IPS DF 6.9 (cell line): ENCODE data around the gene MAP7D2.
A peak's percentile ranks its signal among the peaks of the same experiment; 100 is the strongest.
"Not testable (repeated sequence)": the region's sequence is repeated elsewhere in the genome, so short reads cannot be mapped to it uniquely, and the experiment has no call there.

Experiments used
- DNase-seq: peaks from one replicate; pipeline ENCODE4 v3.0.0-alpha.2; 2013; ENCODE audit warnings: low read depth, low spot score
- H3K27ac ChIP-seq: one replicate; pipeline ENCODE4 v1.5.1; 2013; ENCODE audit warnings: low read length, control low read depth
- H3K27me3 ChIP-seq: 2 replicates; pipeline ENCODE4 v1.6.1; 2013; ENCODE audit warnings: mild to moderate bottlenecking, low read length; ENCODE audit not compliant: control insufficient read depth, insufficient read depth
- H3K36me3 ChIP-seq: 2 replicates; pipeline ENCODE4 v1.6.1; 2013; ENCODE audit warnings: low read length; ENCODE audit not compliant: control insufficient read depth, insufficient read depth
- H3K4me1 ChIP-seq: 2 replicates; pipeline ENCODE4 v1.6.1; 2013; ENCODE audit warnings: low read length; ENCODE audit not compliant: control insufficient read depth, insufficient read depth
- H3K4me3 ChIP-seq: 2 replicates; pipeline ENCODE4 v1.5.1; 2013; ENCODE audit warnings: mild to moderate bottlenecking, low read length
- H3K9me3 ChIP-seq: 2 replicates; pipeline ENCODE4 v1.6.1; 2013; ENCODE audit warnings: low read length, inconsistent platforms; ENCODE audit not compliant: control insufficient read depth, insufficient read depth
- WGBS: extraction: QIAGEN DNeasy Blood & Tissue Kit; methylation state at CpG from one replicate; pipeline ENCODE4 v1.1.7; 2013; ENCODE audit warnings: mixed read lengths, missing lambda C conversion rate; ENCODE audit not compliant: insufficient read length, insufficient coverage; 5-methylcytosine and 5-hydroxymethylcytosine counted together

MAP7D2 gene

GRCh38 chrX:20116577-20117240 lies at the start of gene MAP7D2:
Gene MAP7D2 (minus strand): TSS chrX:20116907. CDS start chrX:20116879, 28 bp downstream.
- no peak for DNase-seq
- no peaks in the 10 kb centered on the region for H3K9me3 ChIP-seq
- H3K27me3 ChIP-seq: no peaks in the 10 kb centered on the region; the same call in 1 of the 2 replicates
- peak within 1 kb of the TSS; percentile 0; the same call in 1 of the 2 replicates for H3K4me3 ChIP-seq
- no peak within 1 kb of the TSS for H3K27ac ChIP-seq
- peaks cover 3% of the 10 kb centered on the region; the same call in 1 of the 2 replicates for H3K4me1 ChIP-seq
- no CpG with 5 or more reads among the region's 91 CpGs for WGBS
- H3K36me3 ChIP-seq: no peaks in the 10 kb centered on the region

- not testable (repeated sequence) for H3K36me3 ChIP-seq, H3K27me3 ChIP-seq, H3K27ac ChIP-seq, H3K4me1 ChIP-seq, H3K4me3 ChIP-seq, H3K9me3 ChIP-seq, DNase-seq
These were observed 45.8 kb upstream of the MAP7D2 start for GRCh38 chrX:20162516-20162915.

GRCh38 chrX:20159797-20160385 lies 43.2 kb upstream of the MAP7D2 start:
- Histone ChIP-seq H3K4me1 (no peaks in the 10 kb centered on the region), H3K27me3 (no peaks in the 10 kb centered on the region), H3K9me3 (no peaks in the 10 kb centered on the region), H3K4me3 (no peak overlapping the region), H3K36me3 (no peaks in the 10 kb centered on the region), H3K27ac (no peak overlapping the region)
- no peak for DNase-seq
- no CpG with 5 or more reads among the region's 4 CpGs for WGBS

GRCh38 chrX:20151689-20152088 lies 35.0 kb upstream of the MAP7D2 start:
- WGBS: no CpG with 5 or more reads among the region's 3 CpGs
- Histone ChIP-seq H3K27me3 (no peaks in the 10 kb centered on the region), H3K9me3 (no peaks in the 10 kb centered on the region), H3K4me1 (no peaks in the 10 kb centered on the region), H3K4me3 (no peak overlapping the region), H3K36me3 (no peaks in the 10 kb centered on the region), H3K27ac (no peak overlapping the region)
- DNase-seq: no peak

- Histone ChIP-seq H3K4me3 (no peak overlapping the region), H3K9me3 (no peaks in the 10 kb centered on the region), H3K36me3 (no peaks in the 10 kb centered on the region), H3K4me1 (no peaks in the 10 kb centered on the region), H3K27me3 (no peaks in the 10 kb centered on the region), H3K27ac (no peak overlapping the region)
- DNase-seq: no peak
- WGBS: no CpG with 5 or more reads among the region's 2 CpGs
These were observed 32.6 kb upstream of the MAP7D2 start for GRCh38 chrX:20149326-20149725.

- Histone ChIP-seq H3K4me3 (no peak overlapping the region), H3K27ac (no peak overlapping the region), H3K9me3 (no peaks in the 10 kb centered on the region), H3K36me3 (no peaks in the 10 kb centered on the region), H3K27me3 (no peaks in the 10 kb centered on the region), H3K4me1 (no peaks in the 10 kb centered on the region)
- no peak for DNase-seq
- no CpG with 5 or more reads among the region's 1 CpG for WGBS
These were observed 30.9 kb upstream of the MAP7D2 start for GRCh38 chrX:20147561-20147960.

- H3K4me3 ChIP-seq: no peak overlapping the region
- DNase-seq: no peak
- WGBS: no CpG with 5 or more reads among the region's 3 CpGs
- no peak overlapping the region for H3K27ac ChIP-seq
- no peaks in the 10 kb centered on the region for H3K9me3 ChIP-seq
- H3K4me1 ChIP-seq: no peaks in the 10 kb centered on the region
- H3K27me3 ChIP-seq: no peaks in the 10 kb centered on the region
- H3K36me3 ChIP-seq: no peaks in the 10 kb centered on the region
These were observed 27.8 kb upstream of the MAP7D2 start for GRCh38 chrX:20144491-20144890.

- Histone ChIP-seq H3K9me3 (no peaks in the 10 kb centered on the region), H3K4me3 (no peak overlapping the region), H3K27ac (no peak overlapping the region), H3K36me3 (no peaks in the 10 kb centered on the region), H3K27me3 (no peaks in the 10 kb centered on the region), H3K4me1 (no peaks in the 10 kb centered on the region)
- WGBS: no CpG with 5 or more reads among the region's 2 CpGs
- no peak for DNase-seq
These were observed 26.9 kb upstream of the MAP7D2 start for GRCh38 chrX:20143561-20143960.

- no peak for DNase-seq
- Histone ChIP-seq H3K36me3 (no peaks in the 10 kb centered on the region), H3K4me1 (no peaks in the 10 kb centered on the region), H3K27me3 (no peaks in the 10 kb centered on the region), H3K4me3 (no peak overlapping the region), H3K27ac (no peak overlapping the region), H3K9me3 (no peaks in the 10 kb centered on the region)
- WGBS: no CpG with 5 or more reads among the region's 6 CpGs
These were observed 26.4 kb upstream of the MAP7D2 start for GRCh38 chrX:20143111-20143510.

GRCh38 chrX:20141281-20142220 lies 24.8 kb upstream of the MAP7D2 start, which contains the start of gene EIF1AX:
Gene EIF1AX (minus strand): TSS chrX:20141838. CDS start chrX:20141640, 198 bp downstream.
- DNase-seq: peak; percentile 72
- no peak within 1 kb of the TSS for H3K27ac ChIP-seq
- 0 out of 2 replicates have a peak, but pooled peaks cover 2% of the 10 kb centered on the region for H3K36me3 ChIP-seq
- peak within 1 kb of the TSS; percentile 99 for H3K4me3 ChIP-seq
- H3K4me1 ChIP-seq: no peaks in the 10 kb centered on the region
- H3K27me3 ChIP-seq: no peaks in the 10 kb centered on the region
- H3K9me3 ChIP-seq: no peaks in the 10 kb centered on the region
- no CpG with 5 or more reads among the region's 82 CpGs for WGBS
